ENCODE data around the gene HLF.
"Not testable (repeated sequence)": the region's sequence is repeated elsewhere in the genome, so short reads cannot be mapped to it uniquely, and the experiment has no call there.

Gene HLF

DNA sequence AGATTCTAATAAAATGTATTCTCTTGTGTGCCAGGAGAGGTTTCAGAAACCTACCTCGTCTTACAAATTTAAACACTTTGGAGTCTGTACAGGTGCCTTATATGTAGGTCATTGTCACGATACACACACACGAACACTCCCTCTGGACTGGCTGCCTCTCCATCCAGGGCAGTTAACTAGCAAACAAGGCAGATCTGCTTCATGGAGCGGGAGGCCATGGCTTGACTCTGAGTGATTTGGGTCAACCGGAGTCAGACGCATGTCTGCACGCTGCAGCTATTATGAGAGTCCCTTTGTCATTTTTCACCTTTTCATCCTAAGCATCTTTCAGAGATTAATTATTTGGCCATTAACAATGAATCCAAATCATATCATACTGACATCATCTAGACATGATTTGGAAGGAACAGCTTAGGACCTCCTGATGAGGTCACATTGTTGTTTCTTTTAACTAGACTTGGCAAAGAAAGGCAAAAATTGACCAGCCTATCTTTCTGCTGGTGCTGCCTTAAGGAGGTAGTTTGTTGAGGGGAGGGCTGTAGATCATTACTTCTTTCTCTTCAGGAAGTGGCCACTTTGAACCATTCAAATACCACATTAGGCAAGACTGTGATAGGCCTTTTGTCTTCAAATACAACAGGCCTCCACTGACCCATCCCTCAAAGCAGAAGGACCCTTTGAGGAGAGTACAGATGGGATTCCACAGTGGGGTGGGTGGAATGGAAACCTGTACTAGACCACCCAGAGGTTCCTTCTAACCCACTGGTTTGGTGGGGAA is 58.9 kb downstream of the HLF start:
- H3K4me3 ChIP-seq (ENCODE audit: low read depth, low read length): no peak overlapping the region
- no peak for TF ChIP-seq CTCF (IDR thresholded peaks at IDR 0.05; ENCODE audit: insufficient read depth, low read depth, low read length, missing control alignments)
- DNase-seq (ENCODE audit: low read depth): no peak

DNA sequence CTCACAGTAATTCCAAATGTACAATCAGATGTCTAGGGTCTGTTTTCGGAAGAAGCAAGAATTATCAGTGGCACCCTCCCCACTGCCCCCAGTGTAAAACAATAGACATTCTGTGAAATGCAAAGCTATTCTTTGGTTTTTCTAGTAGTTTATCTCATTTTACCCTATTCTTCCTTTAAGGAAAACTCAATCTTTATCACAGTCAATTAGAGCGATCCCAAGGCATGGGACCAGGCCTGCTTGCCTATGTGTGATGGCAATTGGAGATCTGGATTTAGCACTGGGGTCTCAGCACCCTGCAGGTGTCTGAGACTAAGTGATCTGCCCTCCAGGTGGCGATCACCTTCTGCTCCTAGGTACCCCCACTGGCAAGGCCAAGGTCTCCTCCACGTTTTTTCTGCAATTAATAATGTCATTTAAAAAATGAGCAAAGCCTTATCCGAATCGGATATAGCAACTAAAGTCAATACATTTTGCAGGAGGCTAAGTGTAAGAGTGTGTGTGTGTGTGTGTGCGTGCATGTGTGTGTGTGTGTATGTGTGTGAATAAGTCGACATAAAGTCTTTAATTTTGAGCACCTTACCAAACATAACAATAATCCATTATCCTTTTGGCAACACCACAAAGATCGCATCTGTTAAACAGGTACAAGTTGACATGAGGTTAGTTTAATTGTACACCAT is 59.7 kb downstream of the HLF start:
- no peak overlapping the region for H3K4me3 ChIP-seq (ENCODE audit: low read depth, low read length)
- no peak for DNase-seq (ENCODE audit: low read depth)
- no peak for TF ChIP-seq CTCF (IDR thresholded peaks at IDR 0.05; ENCODE audit: insufficient read depth, low read depth, low read length, missing control alignments)

DNA sequence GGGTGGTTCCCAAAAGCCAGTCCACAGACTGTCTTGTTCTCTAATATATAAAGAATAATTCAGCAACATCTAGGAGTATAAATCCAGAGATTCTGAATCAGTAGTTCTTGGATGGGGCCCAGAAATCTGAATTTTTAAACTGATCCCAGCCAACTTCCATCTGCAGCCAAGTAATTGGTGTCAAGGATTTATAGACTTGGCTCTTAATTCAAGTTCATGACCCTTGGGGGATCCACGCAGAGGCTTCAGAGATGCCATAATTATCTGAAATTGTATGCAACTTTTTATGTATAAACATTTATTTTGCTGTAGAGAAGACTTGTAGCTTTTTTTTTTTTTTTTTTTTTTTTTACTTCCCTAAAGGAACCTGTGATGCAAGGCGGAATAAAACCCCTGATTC is 60.6 kb downstream of the HLF start:
- no peak for DNase-seq (ENCODE audit: low read depth)
- no peak overlapping the region for H3K4me3 ChIP-seq (ENCODE audit: low read depth, low read length)
- TF ChIP-seq CTCF (IDR thresholded peaks at IDR 0.05; ENCODE audit: insufficient read depth, low read depth, low read length, missing control alignments): no peak

DNA sequence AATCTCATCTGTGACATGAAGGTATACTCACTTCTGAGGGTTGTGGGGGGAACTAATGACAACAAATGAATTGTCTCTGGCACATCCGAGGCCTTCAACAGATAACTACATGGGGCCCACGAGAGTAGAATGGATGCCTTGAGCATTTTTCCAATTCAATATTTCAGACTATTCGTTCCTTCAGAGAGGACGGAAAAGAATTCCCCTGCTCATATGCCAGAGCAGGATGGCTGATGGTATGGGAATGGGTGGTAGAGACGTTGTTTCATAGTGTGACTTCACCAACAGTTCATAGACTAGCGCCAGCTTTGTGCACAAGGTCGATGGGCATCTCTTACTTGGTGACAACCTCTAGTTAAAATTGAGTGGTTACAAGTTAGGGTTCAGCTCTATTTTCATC is 61.3 kb downstream of the HLF start:
- no peak for DNase-seq (ENCODE audit: low read depth)
- TF ChIP-seq CTCF (IDR thresholded peaks at IDR 0.05; ENCODE audit: insufficient read depth, low read depth, low read length, missing control alignments): no peak
- no peak overlapping the region for H3K4me3 ChIP-seq (ENCODE audit: low read depth, low read length)

DNA sequence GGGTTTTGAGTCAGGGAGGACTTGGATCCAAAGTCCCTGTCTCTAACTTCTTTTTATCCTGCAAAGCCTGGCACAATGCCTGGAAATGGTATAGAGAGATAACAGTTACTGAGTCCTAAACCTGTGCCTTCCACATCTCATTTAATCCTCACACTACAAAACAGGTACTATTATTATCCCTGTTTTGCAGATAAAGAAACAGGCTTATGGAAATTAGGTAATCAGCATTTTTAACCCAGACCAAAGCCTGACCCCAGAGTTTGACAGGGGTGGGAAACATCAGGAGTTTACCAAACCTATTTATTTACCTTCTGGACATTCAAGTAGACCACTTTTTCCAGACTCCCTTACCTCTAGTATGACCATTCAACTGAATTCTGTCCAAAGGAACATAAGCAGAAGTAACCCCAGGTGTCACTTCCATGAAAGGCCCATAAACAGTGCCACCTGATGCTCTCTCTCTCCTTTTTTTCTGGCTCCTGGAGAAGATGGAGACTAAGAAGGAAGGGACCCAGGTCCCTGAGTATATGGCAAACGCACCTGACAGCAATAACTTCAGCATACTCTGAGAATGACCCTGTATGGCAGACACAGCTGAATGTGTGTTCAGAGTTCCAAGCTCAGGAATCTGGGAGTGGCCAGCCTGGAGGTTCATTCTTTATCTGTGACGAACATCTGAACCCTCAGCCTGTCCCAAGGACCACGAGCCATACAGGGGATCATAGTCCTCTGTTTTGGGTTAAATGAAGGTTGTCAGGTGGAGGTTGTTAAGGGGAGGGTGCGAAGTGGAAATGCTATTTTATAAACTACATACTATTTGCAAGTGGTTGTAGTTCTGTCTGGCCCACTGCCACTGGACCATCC is 62.7 kb downstream of the HLF start:
- no peak for DNase-seq (ENCODE audit: low read depth)
- no peak overlapping the region for H3K4me3 ChIP-seq (ENCODE audit: low read depth, low read length)
- no peak for TF ChIP-seq CTCF (IDR thresholded peaks at IDR 0.05; ENCODE audit: insufficient read depth, low read depth, low read length, missing control alignments)

GRCh38 chr17:55328514-55328913 is 63.8 kb downstream of the HLF start:
- DNase-seq (ENCODE audit: low read depth); H3K4me3 ChIP-seq (ENCODE audit: low read depth, low read length): not testable (repeated sequence)

- no peak for TF ChIP-seq CTCF (IDR thresholded peaks at IDR 0.05; ENCODE audit: insufficient read depth, low read depth, low read length, missing control alignments)
- no peak overlapping the region for H3K4me3 ChIP-seq (ENCODE audit: low read depth, low read length)
- no peak for DNase-seq (ENCODE audit: low read depth)
Observed at GRCh38 chr17:55330344-55330933, 65.7 kb downstream of the HLF start.
